GM19455 (cell line): Measurements from ENCODE around the gene RHOA.
A peak's percentile ranks its signal among the peaks of the same experiment; 100 is the strongest.
"Not testable (repeated sequence)": the region's sequence is repeated elsewhere in the genome, so short reads cannot be mapped to it uniquely, and the experiment has no call there.

ENCODE experiments used
- ATAC-seq: cut with Tn5 transposase; IDR thresholded peaks from one replicate; pipeline ENCODE4 v1.9.1; 2021; ENCODE audit not compliant: unreplicated experiment

Gene RHOA

DNA sequence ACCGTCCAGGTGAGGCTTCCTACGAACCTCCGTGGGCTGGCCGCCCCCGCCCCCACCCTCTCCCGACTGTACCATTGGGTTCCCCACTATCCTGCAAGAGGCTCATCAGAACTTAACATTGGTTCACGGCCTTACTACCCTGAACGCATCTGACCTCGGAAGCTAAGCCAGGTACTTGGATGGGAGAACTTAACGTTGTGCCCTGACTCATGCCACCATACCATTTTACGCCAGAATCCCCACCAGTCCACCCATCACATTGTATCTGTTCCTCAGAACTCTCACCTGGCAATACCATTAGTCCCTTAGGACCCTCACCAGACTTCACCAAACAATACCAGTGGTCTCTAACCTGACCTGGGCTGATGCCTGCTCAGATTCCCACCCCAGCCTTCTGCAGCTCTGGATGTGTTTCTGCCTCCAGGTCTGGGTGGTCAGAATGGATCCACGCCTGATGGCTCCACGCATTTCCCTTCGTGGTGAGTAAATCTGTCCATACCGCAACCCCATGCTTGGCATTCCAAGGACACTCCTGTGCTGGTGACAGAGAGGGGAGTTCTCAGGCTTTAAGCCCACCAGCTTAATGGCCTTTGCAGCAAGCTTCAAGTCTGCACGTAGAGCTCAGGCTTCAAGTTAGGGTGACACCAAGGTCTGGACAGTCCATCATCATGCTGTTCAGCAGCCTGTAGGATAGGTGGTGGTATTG, 1.0 kb upstream of the RHOA start:
- no peak for ATAC-seq

DNA sequence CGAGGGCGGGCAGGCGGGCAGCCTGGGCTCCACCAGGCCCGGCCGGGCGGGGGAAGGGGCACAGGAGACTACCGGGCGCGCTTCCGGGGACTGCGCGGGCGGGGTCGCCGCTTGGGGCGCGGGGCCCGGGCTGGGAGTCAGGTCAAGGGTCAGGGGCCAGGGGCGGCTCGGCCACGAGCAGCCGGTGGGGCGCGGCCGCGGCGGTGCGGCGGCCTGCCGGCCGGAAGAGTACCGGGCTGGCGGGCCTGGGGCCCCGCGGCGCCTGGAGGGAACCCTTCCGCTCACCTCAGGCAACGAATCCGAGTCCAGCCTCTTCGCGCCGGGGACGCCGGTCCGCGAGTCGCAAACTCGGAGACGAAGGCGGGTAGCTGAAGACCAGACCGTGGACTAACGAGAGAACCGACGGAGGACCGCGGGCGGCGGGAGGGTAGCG, 225 bp downstream of the RHOA start:
- peak; percentile 27 for ATAC-seq

DNA sequence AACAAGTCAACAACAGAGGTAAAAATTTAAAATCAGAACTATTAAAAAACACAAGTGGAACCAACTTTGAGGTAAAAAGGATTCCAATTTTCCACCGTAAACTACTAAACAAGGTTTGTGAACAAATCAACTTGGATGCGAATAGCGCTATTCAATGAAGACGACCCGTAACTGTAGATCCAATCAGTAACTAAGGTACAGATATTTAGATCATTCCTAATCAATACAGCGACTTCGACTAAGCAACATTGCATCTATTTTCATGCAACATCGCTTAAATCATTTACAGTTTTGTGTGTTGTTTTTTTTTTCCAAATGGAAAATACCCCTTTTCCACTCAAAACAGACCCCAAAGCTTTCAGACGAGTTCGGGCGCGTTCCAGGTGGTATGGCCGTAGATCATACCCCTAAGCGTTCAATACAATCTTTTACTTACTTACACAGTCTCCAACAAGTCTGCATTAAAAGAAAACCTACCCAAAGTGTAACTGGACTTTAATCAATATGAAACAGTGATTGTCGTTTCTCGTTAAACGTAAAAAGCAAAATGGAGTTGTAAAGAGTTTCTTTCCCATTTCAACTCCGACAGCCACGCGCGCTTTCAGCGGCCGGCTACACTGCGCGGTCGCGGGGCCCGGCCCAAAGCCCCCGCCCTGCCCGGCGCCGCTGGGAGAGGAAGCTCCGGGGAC, 786 bp downstream of the RHOA start:
- no peak for ATAC-seq

DNA sequence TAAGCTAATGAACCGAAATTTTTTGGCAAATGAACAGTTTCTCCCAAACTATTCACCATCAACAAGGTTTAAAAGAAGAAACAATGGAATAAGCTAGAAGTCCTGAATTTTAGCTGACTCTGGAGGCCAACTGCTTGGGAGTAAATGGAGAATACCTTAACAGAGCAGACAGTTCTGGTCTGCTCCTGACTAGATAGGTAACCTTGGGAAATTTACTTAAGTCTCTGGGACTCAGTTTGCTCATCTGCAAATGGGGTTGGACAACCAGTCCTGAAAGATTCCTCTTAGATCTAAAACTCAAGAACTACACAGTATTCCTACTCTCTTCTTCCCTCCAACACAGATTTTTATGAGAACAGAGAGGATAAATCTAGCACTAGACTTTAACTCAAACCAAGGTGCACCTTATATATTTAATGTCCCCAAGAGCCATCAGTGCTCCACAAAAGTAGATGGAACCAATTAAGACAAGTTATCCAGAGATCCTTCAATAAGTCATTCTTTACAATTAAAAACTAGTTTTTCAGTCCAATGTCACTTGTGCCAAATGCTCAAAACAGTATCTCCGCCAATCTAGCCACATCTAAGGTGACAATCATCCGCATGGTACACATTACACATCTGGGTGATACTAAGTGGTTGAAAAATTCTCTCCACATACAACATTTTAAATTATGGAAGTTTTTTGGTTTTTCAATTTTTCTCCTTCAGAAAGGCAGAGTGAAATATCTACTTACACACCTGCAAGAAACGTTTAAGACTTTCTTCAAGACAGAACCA, 1.5 kb downstream of the RHOA start:
- no peak for ATAC-seq

DNA sequence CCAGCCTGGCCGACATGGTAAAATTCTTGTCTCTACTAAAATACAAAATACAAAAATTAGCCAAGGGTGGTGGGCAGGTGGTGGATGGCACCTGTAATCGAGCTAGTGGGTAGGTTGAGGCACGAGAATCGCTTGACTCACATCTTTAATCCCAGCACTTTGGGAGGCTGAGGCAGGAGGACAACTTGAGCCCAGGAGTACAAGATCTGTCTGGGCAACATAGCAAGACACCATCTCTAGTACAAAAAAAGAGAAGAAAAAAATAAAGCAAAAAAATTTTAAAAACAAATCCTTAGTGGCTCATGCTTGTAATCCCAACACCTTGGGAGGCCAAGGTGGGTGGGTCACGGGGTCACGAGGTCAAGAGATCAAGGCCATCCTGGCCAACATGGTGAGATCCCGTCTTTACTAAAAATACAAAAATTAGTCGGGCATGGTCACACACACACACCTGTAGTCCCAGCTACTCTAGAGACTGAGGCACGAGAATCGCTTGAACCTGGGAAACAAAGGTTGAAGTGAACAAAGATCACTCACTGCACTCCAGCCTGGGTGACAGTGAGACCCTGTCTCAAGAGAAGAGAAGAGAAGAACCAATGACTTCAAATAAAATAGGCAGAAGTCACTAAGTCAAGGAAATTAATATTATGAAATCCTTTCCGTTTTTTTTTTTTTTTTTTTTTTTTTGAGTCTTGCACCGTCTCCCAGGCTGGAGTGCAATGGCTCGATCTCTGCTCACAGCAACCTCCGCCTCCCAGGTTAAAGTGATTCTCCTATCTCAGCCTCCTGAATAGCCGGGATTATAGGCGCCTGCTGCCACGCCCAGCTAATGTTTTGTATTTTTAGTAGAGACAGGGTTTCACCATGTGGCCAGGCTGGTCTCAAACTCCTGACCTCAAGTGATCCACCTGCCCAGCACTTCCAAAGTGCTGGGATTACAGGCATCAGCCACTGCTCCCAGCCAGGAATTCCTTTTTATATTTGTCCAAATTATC, 4.9 kb downstream of the RHOA start:
- no peak for ATAC-seq

DNA sequence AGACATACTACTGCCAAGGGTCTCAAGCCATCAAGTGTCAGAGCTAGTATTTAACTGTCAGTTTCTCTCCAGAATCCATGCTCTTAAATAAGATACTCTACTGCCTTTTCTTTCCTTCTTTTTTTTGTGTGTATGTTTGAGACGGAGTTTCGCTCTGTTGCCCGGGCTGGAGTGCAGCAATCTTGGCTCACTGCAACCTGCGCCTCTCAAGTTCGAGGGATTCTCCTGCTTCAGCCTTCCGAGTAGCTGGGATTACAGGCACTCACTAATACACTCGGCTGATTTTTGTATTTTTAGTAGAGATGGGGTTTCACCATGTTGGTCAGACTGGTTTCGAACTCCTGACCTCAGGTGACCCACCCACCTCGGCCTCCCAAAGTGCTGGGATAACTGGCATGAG, 6.2 kb downstream of the RHOA start:
- not testable (repeated sequence) for ATAC-seq

DNA sequence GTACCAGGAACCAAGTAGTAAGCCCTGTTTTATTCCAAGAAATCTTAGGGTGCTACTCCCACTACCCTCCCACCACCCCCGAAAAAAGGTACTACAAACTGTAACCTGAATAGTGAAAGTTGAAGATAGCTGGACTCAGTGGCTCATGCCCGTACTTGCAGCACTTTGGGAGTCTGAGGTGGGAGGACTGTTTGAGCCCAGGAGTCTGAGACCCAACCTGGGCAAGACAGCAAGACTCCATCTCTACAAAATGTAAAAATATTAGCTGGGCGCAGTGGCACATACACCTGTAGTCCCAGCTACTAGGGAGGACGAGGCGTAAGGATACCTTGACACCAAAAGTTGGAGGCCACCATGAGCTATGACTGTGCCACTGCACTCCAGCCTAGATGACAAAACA, 7.9 kb downstream of the RHOA start:
- ATAC-seq = no peak

DNA sequence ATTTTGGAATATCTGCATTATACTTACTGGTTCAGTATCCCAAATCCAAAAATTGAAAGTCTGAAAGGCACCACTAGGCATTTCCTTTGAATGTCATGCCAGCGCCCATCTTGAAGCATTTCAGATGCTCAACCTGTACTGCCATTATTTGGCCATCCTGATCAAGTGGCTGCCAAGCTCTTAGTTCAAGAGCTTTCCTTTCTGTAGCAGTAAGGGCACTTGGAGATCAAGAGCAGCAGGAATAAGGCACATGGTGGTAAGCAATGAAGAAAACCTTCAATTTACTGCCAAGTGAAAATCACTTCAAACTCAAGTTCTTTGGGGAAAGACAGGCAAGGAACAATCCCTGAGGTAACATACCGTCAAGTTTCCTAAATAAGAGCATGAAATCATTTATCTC, 10.0 kb downstream of the RHOA start:
- no peak for ATAC-seq

DNA sequence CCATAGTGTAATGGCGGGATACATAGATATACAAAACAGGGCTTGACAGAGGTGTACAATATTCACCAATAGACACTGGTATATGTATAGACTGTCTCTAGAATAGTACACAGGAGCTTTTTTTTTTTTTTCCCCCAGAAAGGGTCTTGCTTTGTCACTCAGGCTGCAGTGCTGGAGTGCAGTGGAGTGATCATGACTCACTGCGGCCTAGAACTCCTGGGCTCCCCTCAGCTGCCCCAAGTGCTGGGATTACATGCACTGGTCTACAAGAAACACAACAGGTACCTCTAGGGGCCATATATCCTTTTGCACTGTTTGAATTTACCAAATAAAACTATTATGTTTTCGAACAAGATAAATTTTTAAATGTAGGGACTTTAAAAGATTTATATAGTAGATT, 12.3 kb downstream of the RHOA start:
- ATAC-seq = no peak

DNA sequence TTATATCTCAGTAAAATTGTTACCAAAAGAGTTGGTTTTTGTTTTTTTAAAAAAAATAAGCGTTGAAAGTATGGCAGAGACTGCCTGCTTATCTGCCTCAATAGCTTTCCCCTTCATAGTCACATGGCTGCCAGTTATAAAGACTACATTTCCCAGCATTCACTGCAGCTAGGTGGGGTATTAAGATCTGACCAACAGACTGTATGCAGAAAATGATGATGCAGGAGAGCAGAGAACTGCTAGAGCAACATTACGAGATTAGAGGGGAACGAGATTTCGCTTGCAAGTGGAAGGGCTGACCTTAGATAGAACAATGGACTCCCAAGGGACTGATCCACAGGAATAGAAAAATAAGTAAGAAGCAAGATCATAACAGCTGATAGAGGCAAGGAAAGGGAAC, 14.3 kb downstream of the RHOA start:
- ATAC-seq = no peak

DNA sequence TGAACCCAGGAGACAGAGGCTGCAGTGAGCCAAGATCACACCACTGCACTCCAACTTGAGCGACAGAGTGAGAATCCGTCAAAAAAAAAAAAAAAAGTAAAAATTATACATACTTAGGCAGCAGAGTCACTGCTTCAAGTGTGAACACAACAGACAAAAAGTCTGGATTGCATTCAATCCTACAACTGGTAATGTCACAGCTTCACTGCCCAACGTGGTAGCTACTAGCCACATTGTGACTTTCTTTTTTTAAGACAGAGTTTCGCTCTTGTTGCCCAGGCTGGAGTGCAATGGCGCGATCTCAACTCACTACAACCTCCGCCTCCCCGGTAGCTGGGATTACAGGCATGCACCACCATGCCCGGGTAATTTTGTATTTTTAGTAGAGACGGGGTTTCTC, 20.5 kb downstream of the RHOA start:
- not testable (repeated sequence) for ATAC-seq

DNA sequence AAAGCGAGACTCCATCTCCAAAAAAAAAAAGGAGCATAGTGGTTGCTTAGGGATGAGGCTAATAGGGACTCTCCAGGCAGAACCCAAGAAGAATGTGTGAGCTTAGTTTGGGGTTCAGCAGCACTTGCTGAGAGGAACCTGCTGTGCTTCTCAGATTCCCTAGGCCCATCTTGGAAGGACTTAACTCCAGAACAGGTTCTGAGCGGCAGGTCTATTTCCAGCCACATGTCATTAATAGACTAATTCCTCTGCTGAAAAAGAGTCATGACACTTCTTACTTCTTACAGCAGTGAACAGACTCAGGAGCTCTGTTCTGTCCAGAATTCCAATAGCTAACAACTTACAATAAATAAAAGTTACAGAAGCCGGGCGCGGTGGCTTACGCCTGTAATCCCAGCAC, 22.5 kb downstream of the RHOA start:
- ATAC-seq = no peak

DNA sequence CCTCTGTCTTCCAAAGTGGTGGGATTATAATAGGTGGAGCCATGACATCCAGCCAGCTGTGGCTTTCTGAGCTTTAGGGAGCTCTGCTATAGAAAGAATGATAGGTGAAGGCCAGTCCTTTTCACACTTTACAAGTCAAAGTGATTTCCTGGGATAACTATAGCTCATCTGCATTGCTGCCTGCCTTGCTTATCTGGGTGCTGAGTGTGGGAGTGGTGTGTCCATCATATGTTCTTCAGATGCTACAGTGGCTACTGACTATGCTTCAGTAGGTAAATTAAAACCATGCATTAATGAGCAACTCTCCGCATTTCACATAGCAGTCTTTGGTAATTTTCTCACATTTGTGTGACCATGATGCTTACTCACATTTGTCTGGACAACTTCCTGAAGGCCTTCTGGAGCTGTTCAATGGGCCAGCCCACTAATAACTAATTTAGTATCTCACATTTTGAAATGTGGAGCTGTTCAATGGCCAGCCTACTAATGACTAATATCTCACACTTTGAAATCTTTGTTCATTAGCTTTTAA, 23.4 kb downstream of the RHOA start:
- ATAC-seq = no peak

DNA sequence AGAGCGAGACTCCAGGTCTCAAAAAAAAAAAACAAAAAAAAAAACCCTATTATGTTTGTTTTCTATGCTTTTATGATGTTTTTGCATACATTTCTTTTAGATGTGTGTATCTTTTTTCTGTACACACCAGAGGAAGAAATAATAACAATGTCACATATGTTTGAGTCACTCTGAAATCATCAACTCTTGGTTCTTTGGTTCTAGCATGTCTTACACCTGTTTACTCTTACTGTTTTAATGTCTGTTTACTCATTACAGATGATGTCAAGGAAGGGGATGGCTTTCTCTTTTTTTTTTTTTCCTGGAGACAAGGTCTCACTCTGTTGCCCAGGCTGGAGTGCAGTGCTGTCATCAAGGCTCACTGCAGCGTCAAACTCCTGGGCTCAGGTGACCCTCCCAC, 24.1 kb downstream of the RHOA start:
- ATAC-seq = no peak

DNA sequence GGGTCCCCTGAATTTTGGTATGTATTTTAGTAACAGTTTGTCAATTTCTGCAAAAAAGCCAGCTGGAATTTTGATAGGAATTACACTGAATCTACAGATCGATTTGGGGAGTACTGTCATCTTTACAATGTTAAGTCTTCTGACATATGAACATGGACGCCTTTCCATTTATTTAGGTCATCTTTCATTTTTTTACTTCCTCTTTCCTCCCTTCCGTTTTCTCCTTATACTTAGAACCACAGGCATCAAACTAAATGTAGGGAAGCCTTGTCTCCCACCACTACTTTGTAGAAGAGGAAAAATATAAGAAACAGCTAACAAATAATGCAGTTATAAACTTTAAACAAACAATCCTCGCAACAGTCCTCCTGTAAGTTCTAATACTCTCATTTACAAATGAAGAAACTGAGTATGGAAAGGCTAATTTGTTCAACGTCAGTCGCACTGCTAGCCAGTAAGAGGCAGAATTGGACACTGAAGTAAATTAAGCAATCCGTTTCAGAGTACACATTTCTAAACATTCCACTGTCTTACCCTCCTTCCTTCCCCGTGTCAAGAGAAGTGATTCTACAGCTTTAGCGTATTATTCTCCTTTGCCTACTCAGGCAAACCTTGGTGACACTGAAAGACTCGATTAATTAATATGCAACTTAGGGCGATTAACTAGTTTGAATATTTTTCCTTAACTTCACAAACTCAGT, 25.6 kb downstream of the RHOA start:
- no peak for ATAC-seq

DNA sequence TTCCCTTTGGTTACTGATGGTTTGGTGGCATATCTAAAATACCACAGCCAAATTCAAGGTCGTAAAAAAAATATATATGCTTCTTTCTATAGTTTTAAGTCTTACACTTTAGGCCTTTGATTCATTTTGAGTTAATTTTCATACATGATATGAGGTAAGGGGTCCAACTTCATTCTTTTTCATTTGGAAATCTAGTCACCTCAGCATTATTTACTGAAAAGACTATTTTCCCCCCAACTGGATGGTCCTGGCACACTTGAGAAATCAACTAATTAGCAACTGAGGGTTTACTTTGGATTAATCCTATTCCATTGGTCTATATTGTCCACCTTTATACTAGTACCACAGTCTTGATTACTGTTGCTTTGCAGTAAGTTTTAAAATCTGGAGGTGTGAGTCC, 26.2 kb downstream of the RHOA start:
- ATAC-seq = no peak

DNA sequence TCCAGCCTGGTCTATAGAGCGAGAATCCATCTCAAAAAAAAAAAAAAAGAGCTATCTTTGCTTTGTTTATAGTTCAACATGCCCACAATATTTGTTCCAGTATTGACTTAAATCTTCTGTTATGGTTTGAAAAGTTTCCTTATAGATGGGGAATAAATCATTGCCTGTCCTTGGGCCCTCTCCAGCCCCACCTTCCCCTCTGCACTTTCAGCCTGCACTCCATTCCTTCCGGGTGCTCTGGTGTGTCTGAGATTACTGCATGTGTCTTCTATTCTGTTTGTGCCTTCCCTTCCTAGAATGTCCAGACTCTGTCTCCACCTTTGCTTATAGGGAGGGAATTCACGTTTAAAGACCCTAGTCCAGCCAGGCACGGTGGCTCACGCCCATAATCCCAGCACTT, 28.4 kb downstream of the RHOA start:
- ATAC-seq = no peak

DNA sequence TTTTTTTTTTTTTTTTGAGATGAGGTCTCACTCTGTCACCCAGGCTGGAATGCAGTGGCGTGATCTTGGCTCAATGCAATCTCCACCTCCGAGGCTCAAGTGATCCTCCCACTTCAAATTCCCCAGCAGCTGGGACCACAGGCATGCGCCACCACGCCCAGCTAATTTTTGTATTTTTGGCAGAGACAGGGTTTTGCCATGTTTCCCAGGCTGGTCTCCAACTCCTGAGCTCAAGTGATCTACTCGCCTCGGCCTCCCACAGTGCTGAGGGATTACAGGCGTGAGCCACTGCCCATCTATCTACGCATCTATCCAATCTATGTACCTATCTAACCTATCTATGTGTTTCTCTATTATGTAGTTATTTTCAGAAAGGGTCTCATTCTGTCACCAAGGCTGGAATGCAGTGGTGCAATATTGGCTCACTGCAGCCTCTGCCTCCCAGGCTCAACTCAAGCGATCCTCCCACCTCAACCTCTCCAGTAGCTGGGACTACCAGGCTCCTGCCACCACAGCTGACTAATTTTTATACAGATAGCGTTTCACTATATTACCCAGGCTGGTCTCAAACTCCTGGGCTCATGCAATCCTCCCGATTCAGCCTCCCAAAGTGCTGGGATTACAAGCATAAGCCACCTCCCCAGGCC, 33.4 kb downstream of the RHOA start:
- ATAC-seq = no peak

DNA sequence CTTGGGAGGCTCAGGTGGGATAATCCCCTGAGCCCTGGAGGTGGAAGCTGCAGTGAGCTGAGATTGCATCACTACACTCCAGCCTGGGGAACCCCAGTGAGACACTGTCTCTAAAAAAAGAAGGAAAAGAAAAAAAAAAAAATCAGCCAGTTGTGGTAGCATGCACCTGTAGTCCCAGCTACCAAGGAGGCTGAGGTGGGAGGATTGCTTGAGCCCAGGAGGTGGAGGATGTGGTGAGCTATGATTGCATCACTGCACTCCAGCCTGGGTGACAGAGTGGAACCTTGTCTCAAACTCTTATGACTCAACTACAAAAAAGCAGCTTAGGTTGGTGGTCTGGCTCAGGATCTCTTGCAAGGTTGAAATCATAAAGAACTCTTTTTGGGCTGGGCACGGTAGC, 34.3 kb downstream of the RHOA start:
- no peak for ATAC-seq

DNA sequence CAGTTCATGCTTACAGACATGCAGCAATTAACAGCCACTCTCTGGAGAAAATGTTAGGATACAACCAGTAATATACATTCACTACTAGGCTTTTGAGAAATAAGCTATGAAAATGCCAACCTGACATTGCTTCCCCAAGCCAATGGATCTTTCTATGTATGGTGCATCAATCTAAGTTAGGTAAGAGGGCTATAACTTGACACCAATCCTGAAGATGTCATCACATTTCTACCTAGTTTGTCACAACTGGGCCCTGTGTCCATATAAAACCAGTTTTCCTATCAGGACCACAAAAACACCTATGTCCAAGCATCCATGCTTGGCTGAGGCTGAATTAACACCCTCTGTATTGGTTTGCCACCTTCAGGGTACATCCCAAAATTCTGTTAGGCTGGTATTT, 39.8 kb downstream of the RHOA start:
- no peak for ATAC-seq
